ENCODE data around the gene DIPK2A. TPM values are rescaled to one million over a fixed set of nuclear protein-coding genes. Genes with fewer than 3 reads are reported as not detected.

Gene DIPK2A
- total RNA-seq, 1 experiment from 2014 or later = 22.0 TPM

DNA sequence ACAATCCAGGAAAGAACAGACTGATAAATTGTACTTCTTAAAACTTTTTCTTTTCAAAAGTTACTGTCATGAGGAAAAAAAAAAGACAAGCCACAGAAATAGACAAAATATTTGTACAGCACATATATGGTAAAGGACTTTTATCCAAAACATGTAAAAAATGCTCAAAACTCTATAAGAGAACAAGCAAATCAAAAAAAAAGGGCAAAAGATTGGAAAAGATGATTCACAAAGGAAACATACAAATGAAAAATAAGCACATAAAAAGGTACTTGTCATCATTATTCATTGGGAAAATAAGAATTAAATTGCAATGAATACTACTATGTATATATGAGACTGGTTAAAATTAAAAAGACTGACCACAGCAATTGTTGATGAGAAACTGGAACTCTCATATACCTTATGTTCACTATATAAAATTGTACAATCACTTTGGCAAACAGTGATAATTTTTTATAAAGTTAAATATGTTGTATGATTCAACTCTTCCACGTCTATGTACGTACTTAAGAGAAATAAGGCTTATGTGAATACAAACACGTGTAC is 39.7 kb downstream of the DIPK2A start:
- Mint-ChIP-seq H3K27me3 (ENCODE audit: low read depth) (no peaks in the 10 kb centered on the region), H3K4me3 (no peak overlapping the region), H3K27ac (no peak overlapping the region), H3K36me3 (ENCODE audit: insufficient read depth in 1 of 3, low read depth in 3 of 3) (no peaks in the 10 kb centered on the region), H3K4me1 (no peaks in the 10 kb centered on the region), H3K9me3 (no peaks in the 10 kb centered on the region)
- Histone ChIP-seq H3K4ac (ENCODE audit: low read depth, low read length) (no peak overlapping the region), H3K18ac (ENCODE audit: insufficient read length, low read depth, low read length) (no peak overlapping the region), H4K91ac (ENCODE audit: insufficient read length, low read depth, low read length) (no peak overlapping the region), H3K4me1 (ENCODE audit: insufficient read depth, low read length) (no peaks in the 10 kb centered on the region), H3K23me2 (ENCODE audit: insufficient read length, low read depth, low read length, poor library complexity, severe bottlenecking) (no peaks in the 10 kb centered on the region), H2BK120ac (ENCODE audit: low read depth, low read length, poor library complexity, severe bottlenecking) (no peak overlapping the region), H2BK5ac (ENCODE audit: insufficient read length, low read length) (no peak overlapping the region), H3K56ac (ENCODE audit: insufficient read length, low read depth, low read length) (no peak overlapping the region), H3T11ph (ENCODE audit: low read length) (no peak overlapping the region), H3K27me3 (ENCODE audit: insufficient read depth, low read length) (no peaks in the 10 kb centered on the region), H3K14ac (ENCODE audit: insufficient read depth, low read length) (no peak overlapping the region), H4K20me1 (ENCODE audit: control insufficient read depth, insufficient read depth, insufficient read length) (no peaks in the 10 kb centered on the region), H3K27ac (ENCODE audit: insufficient read length, low read depth, low read length) (no peak overlapping the region), H4K5ac (ENCODE audit: insufficient read length, low read depth, low read length) (no peak overlapping the region), H4K8ac (replicated peaks; ENCODE audit: insufficient read length, low read depth, low read length) (no peak overlapping the region), H2AK5ac (ENCODE audit: insufficient read length, low read length) (no peak overlapping the region), H3K9me3 (ENCODE audit: control insufficient read depth, low read depth, low read length) (no peaks in the 10 kb centered on the region), H2BK15ac (ENCODE audit: low read depth, low read length) (no peak overlapping the region), H3K23ac (ENCODE audit: insufficient read length, low read depth, low read length) (no peak overlapping the region), H3K79me1 (ENCODE audit: insufficient read depth, low read depth, low read length, poor library complexity, severe bottlenecking) (no peaks in the 10 kb centered on the region), H2BK12ac (ENCODE audit: insufficient read length, low read depth, low read length) (no peak overlapping the region), H2BK20ac (ENCODE audit: low read depth, low read length, poor library complexity, severe bottlenecking) (no peak overlapping the region), H2AFZ (ENCODE audit: low read length) (no peak overlapping the region), H3K4me2 (ENCODE audit: insufficient read depth, insufficient read length, low read length) (no peak overlapping the region), H3K9ac (ENCODE audit: extremely low read depth, insufficient read length, low read length) (no peak overlapping the region), H3K79me2 (ENCODE audit: insufficient read depth, low read length) (no peaks in the 10 kb centered on the region)
- no peak for TF ChIP-seq CTCF (conservative IDR thresholded peaks at IDR 0.05)
- no CpG with 5 or more reads among the region's 3 CpGs for WGBS (ENCODE audit: extremely low coverage, insufficient read length, low lambda C conversion rate)
- no peak for DNase-seq

Measured in H9 (cell line).